ENCODE results near the gene KCNA2. TPM values are rescaled to one million over a fixed set of nuclear protein-coding genes. Genes with fewer than 3 reads are reported as not detected.

Gene KCNA2
- 1 to 10 TPM; 1.3 TPM for total RNA-seq

DNA sequence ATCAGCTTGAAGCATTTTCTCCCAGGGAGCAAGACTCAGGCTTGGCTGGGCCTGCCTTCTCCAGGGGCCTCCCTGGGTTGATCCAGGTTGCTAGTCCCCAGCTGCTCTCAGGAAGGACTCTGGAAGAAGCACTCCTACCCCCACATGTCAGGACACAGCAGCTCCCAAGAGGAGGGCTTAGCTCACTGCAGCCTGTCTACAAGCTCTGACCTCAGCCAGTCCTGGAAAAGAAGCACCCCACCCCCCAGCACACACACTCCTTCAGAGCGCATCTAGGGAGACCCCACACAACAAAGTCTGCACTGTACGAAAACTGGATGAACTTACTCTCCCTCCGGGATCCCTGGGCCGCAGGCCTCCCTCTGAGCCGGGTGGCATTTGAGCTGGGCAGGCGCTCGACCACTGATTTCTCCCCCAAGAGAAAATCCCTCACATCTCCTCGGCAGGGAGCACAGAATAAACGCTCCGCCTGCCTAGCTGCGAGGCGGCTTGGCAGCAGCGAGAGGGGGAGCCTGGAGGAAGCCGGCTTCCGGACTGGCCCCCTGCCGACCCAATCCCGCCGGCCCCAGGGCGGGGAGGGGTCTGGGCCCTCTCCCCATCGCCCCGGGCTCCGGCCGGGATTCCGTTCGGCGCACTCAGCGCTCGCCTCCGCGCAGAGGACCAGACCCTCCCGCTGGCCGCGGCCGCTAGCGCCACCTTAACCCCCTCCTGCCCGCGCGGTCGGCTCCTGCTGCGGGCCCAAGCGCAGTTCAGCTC is at the start of gene KCNA2:
KCNA2 (minus strand) TSS at position 458 of the 756 bp plus-strand sequence. CDS start 1,576 bp downstream, outside the sequence.
- Histone ChIP-seq H3K27ac (no peak within 1 kb of the TSS), H3K4me1 (peaks cover 24% of the 10 kb centered on the region), H3K9me3 (no peaks in the 10 kb centered on the region), H3K36me3 (replicated peaks in 1 of 2; ENCODE audit: insufficient read depth in 1 of 2, low read depth in 2 of 2) (no peaks in the 10 kb centered on the region), H3K27me3 (peaks cover 0 to 12% of the 10 kb centered on the region in 2 donors), H3K4me3 (peak within 1 kb of the TSS; percentile 19 to 46)
- 3 to 21% methylated on average over 13 to 41 of the region's 41 CpGs for WGBS, 2 donors
- peak; percentile 52 to 74 (median 63) for DNase-seq
- peak; percentile 36 to 41 (median 40) for TF ChIP-seq POLR2A (IDR thresholded peaks at IDR 0.05)
- TF ChIP-seq, protein P1, sequence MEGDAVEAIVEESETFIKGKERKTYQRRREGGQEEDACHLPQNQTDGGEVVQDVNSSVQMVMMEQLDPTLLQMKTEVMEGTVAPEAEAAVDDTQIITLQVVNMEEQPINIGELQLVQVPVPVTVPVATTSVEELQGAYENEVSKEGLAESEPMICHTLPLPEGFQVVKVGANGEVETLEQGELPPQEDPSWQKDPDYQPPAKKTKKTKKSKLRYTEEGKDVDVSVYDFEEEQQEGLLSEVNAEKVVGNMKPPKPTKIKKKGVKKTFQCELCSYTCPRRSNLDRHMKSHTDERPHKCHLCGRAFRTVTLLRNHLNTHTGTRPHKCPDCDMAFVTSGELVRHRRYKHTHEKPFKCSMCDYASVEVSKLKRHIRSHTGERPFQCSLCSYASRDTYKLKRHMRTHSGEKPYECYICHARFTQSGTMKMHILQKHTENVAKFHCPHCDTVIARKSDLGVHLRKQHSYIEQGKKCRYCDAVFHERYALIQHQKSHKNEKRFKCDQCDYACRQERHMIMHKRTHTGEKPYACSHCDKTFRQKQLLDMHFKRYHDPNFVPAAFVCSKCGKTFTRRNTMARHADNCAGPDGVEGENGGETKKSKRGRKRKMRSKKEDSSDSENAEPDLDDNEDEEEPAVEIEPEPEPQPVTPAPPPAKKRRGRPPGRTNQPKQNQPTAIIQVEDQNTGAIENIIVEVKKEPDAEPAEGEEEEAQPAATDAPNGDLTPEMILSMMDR (IDR thresholded peaks at IDR 0.05): peak in 1 of 7 experiments; percentile 1
- intact Hi-C loops (cut with DNase I): no loop called here
- peak; percentile 73 for ATAC-seq

DNA sequence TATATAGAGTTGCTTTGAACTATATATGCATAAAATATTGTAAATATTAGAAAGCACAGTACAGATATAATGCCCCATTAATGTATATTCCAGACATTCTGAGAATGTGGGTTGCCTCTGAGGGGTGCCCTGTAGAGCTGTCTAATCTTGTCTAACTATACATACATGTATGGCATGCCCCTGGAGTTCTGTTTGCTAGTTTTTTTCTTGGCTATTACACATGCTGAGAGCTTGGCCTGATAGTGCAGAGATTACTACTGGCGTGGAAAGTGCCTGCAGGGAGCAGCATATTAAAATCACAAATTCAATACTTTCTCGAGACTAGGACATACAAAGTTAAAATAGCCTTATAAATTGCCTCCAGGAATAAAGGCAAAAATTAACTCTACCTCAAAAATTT is 44.5 kb upstream of the KCNA2 start:
- no peak for ATAC-seq
- no peak for DNase-seq
- Histone ChIP-seq H3K4me3 (no peak overlapping the region), H3K4me1 (no peaks in the 10 kb centered on the region), H3K27ac (no peak overlapping the region), H3K27me3 (no peaks in the 10 kb centered on the region), H3K9me3 (no peaks in the 10 kb centered on the region), H3K36me3 (replicated peaks in 1 of 2; ENCODE audit: insufficient read depth in 1 of 2, low read depth in 2 of 2) (no peaks in the 10 kb centered on the region)
- WGBS, 2 donors: 69 to 74% methylated on average over 2 of the region's 2 CpGs
- TF ChIP-seq POLR2A (IDR thresholded peaks at IDR 0.05): no peak
- TF ChIP-seq, protein P1 (IDR thresholded peaks at IDR 0.05): no peak
- intact Hi-C loops (cut with DNase I): no loop called here

DNA sequence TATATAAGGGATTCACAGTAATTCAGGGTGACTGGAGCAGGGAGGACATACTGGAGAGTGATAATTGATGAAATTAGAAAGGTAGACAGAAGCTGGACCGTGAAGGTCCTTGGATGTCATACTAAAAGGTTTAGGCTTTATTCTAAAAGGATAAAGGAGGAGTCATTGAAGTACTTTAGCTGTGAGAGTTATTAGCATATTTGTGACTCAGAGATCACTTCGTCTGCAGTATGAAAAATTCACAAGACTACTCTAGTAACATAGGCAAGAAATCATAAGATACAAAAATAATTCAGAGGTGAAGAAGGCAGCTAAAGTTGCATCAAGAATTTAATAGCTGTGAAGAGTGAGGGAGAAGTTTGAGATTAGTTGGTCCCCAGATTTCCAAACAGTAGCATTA is 42.3 kb upstream of the KCNA2 start:
- no peak overlapping the region for H3K27ac ChIP-seq
- 42 to 49% methylated on average over 2 of the region's 2 CpGs for WGBS, 2 donors
- H3K9me3 ChIP-seq: no peaks in the 10 kb centered on the region

DNA sequence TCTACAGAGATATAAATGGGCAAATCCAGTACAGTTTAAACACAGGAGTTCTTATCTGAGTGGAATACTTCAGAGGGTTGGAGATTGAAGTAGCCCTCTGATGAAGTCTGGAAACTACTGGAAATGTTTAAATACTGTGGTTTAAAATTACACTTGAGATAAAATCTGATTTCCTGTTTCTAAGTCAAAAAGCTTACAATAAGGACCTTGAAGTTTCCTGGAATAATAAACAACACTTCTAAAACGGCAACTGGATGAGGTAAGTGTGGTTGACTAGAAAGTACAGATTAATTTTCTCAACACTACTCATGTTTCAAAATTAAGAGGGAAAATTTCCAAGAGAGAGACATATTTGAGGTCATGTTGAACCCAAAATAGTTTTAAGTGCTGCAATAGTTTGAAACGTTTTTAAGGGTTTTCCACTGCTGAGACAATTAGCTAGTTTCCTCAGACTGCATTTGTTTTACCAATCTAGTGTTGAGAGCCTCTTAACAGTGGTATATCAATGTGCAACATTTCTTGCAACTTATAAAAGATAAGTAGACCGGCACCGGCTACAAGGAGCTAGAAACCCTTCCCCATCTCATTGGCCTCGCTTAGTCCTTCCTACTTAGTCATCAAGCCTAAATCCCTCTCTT is 41.2 kb upstream of the KCNA2 start:
- Histone ChIP-seq H3K36me3 (replicated peaks in 1 of 2; ENCODE audit: insufficient read depth in 1 of 2, low read depth in 2 of 2) (no peaks in the 10 kb centered on the region), H3K9me3 (no peaks in the 10 kb centered on the region), H3K27ac (no peak overlapping the region), H3K27me3 (no peaks in the 10 kb centered on the region), H3K4me3 (no peak overlapping the region), H3K4me1 (no peaks in the 10 kb centered on the region)
- no peak for DNase-seq
- no peak for ATAC-seq
- TF ChIP-seq POLR2A (IDR thresholded peaks at IDR 0.05): no peak
- TF ChIP-seq, protein P1 (IDR thresholded peaks at IDR 0.05): no peak
- 32 to 33% methylated on average over 5 of the region's 5 CpGs for WGBS, 2 donors
- intact Hi-C loops (cut with DNase I): no loop called here

More for the DNA sequence above, 42.3 kb upstream of the KCNA2 start:
- intact Hi-C loops (cut with DNase I): no loop called here
- no peak for ATAC-seq
- no peaks in the 10 kb centered on the region for H3K4me1 ChIP-seq
- TF ChIP-seq, protein P1 (IDR thresholded peaks at IDR 0.05): no peak
- TF ChIP-seq POLR2A (IDR thresholded peaks at IDR 0.05): no peak
- H3K36me3 ChIP-seq (replicated peaks in 1 of 2; ENCODE audit: insufficient read depth in 1 of 2, low read depth in 2 of 2): no peaks in the 10 kb centered on the region
- no peak for DNase-seq
- no peaks in the 10 kb centered on the region for H3K27me3 ChIP-seq
- H3K4me3 ChIP-seq: no peak overlapping the region
